NCI-H2171 (cell line): ENCODE data around the gene CXCL11.
"Not testable (repeated sequence)": the region's sequence is repeated elsewhere in the genome, so short reads cannot be mapped to it uniquely, and the experiment has no call there.

Experiments
- DNase-seq: peaks from one replicate; lab custom pipeline; 2025; lab: John Stamatoyannopoulos, UW

The CXCL11 gene

GRCh38 chr4:76000279-76000678 lies 35.6 kb downstream of the CXCL11 start:
- no peak for DNase-seq

- not testable (repeated sequence) for DNase-seq
Measured at GRCh38 chr4:75998525-75999147, 37.2 kb downstream of the CXCL11 start.

GRCh38 chr4:75997946-75998345 lies 37.9 kb downstream of the CXCL11 start:
- no peak for DNase-seq

GRCh38 chr4:75997081-75997480 lies 38.8 kb downstream of the CXCL11 start:
- no peak for DNase-seq

GRCh38 chr4:75995727-75996126 lies 40.1 kb downstream of the CXCL11 start:
- peak; percentile 12 for DNase-seq

GRCh38 chr4:75992462-75992861 lies 43.4 kb downstream of the CXCL11 start:
- DNase-seq, result no peak

GRCh38 chr4:75989846-75990528 lies 45.9 kb downstream of the CXCL11 start:
- no peak for DNase-seq

- no peak for DNase-seq
Measured at GRCh38 chr4:75985116-75985515, 50.8 kb downstream of the CXCL11 start.
